Measurements from ENCODE around the gene TRABD.
"Not testable (repeated sequence)": the region's sequence is repeated elsewhere in the genome, so short reads cannot be mapped to it uniquely, and the experiment has no call there.

Gene TRABD, protein sequence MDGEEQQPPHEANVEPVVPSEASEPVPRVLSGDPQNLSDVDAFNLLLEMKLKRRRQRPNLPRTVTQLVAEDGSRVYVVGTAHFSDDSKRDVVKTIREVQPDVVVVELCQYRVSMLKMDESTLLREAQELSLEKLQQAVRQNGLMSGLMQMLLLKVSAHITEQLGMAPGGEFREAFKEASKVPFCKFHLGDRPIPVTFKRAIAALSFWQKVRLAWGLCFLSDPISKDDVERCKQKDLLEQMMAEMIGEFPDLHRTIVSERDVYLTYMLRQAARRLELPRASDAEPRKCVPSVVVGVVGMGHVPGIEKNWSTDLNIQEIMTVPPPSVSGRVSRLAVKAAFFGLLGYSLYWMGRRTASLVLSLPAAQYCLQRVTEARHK

GRCh38 chr22:50185375-50186087, at the start of gene TRABD:
TRABD (plus strand) TSS chr22:50185913; CDS start chr22:50193061, 7,148 bp downstream.
- peak; percentile 88 for DNase-seq (ENCODE audit: low spot score)

DNA sequence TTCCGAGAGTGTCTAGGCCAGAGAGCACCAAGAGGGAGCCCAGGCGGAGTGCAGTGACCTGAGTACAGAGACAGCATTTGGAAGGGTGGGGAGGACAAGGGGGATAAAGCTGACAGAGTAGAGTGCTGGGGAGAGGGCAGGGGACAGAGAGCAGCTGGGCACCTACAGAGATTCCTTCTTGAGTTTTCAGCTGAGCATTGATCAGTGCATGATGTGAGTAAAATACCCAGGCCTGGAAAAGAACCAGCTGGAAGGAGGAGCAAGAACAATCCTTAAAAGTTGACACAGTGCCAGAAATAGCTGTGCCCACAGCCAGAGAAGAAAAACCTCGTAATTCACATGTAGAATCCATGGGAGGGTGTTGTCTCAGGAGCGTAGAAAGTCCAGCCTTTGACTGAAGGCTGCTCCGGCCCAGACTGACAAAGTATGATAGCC, 49.1 kb upstream of the TRABD start:
- DNase-seq (ENCODE audit: low spot score): no peak

DNA sequence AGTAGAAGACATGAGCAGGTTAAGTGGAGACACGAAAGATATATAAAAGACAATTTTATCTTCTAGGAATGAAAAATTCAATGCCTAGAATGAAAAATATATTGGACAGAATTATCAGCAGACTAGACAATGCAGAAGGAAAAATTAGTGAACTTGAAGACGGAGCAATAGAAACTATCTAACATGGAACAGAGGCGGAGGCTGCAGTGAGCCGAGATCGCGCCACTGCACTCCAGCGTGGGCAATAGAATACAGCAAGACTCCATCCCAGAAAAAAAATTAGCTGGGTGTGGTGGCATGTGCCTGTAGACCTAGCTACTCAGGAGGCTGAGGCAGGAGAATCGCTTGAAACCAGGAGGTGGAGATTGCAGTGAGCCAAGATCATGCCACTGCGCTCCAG, 48.4 kb upstream of the TRABD start:
- not testable (repeated sequence) for DNase-seq (ENCODE audit: low spot score)

DNA sequence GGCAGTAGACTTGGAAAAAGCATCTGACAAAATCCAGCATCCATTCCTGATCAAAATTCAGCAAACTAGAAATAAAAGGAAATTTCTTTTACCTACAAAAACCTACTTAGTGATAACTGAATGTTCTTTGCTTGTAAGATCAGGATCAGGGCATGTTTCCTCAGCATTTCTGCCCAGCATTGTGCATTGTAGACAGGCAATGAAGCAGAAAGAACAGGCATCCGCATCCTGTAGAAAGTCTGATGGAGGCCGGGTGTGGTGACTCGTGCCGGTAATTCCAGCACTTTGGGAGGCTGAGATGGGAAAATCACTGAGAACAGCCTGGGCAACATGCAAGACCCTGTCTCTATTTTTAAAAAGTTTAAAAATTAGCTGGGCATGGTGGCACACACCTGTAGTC, 47.7 kb upstream of the TRABD start:
- no peak for DNase-seq (ENCODE audit: low spot score)

DNA sequence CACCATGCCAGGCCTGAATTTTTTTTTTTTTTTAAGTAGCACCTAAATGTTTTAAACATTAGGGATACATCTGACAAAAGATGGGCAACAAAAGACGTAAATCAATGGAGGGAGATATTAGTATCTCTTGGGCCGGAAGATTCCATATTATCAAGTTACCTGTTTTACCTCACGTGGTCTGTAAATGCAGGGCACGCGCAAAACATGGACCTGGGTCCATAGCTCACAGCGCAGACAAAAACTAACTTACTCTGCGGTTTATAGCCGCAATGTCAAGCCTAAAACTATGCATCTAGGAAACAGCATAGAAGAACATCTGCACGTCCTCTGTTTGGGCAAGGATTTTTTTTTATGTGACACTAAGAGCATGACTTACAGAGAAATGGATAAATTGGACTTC, 46.7 kb upstream of the TRABD start:
- no peak for DNase-seq (ENCODE audit: low spot score)

DNA sequence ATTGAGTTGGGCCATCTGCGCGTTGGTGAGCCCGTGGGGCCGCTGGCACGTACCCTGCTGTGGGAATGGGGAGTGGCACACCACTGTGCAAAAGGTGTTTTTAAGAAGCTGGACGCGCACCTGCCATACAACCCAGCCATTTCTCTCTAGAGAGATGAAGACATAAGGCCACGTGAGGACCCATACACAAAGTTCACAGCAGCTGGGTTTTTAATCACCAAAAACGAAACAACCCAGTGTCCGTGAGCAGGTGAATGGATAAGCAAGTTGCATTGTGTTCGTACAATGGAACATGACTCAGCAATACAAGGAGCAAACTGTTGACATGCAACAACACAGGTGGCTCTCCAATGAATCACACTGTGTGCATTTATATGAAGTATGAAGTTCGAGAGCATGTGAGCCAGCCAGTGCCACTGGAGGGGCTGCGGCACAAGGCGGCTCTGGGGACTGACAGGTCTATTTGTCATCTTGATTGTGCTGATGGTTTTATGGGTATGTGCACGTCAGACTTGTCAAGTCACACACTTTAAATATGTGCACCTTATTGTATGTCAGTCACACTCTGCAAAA, 45.8 kb upstream of the TRABD start:
- DNase-seq (ENCODE audit: low spot score): no peak

- DNase-seq (ENCODE audit: low spot score): no peak
These were observed 45.1 kb upstream of the TRABD start for GRCh38 chr22:50140615-50141014.

DNA sequence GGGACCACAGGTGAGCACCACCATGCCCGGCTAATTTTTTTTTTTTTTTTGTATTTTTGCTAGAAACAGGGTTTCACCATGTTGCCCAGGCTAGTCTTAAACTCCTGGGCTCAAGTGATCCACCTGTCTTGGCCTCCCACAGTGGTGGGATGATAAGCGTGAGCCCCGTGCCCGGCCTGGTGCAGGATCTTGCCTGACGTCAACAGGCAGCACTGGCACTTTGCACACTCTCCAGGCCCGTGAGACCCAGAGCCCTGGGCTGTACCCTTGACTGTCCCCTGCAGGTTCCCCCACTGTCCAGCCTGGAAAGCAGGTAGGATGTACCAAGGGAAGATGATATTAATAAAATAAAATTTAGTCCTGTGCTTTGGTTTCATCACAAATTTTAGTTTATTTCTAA, 44.3 kb upstream of the TRABD start:
- DNase-seq (ENCODE audit: low spot score): no peak

DNA sequence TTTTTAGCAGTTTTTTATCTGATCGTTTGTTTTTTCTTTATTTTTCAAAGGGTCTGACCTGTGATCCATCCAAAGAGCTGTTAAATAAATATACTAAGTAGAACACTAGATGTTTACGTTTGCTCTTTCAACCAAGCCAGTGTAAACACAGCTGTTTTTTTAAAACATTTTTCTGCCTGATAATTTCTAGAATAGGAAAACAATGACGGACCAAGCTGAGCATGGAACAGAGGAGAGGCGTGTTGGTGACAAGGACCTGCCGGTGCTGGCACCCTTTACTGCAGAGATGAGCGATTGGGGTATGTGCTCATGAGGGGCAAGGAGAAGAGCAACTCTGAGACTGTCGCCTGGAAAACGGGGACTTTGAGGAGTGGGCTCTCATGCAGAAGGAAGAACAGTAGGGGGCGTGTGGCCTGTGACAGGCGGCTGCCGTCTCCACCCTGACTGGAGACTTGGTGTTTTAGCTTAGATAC, 43.8 kb upstream of the TRABD start:
- DNase-seq (ENCODE audit: low spot score): no peak

GRCh38 chr22:50143096-50143495, 42.6 kb upstream of the TRABD start:
- no peak for DNase-seq (ENCODE audit: low spot score)

- no peak for DNase-seq (ENCODE audit: low spot score)
These were observed 41.6 kb upstream of the TRABD start for GRCh38 chr22:50144005-50144614.

- no peak for DNase-seq (ENCODE audit: low spot score)
These were observed 39.8 kb upstream of the TRABD start for GRCh38 chr22:50145721-50146438.

GRCh38 chr22:50146439-50147238, 39.1 kb upstream of the TRABD start:
- peak; percentile 18 for DNase-seq (ENCODE audit: low spot score)

GRCh38 chr22:50147258-50148165, 38.2 kb upstream of the TRABD start:
- not testable (repeated sequence) for DNase-seq (ENCODE audit: low spot score)

DNA sequence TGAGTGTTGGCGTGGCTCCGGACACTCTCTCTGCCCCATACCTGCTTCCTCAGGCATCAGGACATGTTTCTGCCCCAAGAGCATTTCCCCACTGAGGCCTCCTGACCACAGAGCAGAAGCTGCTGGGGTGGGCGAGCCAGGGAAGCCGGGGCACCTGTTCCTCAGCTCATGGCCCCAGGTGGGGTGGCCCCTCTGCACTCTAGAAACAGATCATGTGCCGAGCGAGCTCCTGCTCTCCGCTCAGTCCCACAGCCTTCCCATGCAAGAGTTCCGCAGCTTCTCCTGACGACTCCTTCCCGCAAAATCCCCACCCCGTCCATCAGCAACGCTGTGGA, 37.6 kb upstream of the TRABD start:
- no peak for DNase-seq (ENCODE audit: low spot score)

- DNase-seq (ENCODE audit: low spot score): peak; percentile 73
These were observed 36.6 kb upstream of the TRABD start for GRCh38 chr22:50148991-50149721.

- no peak for DNase-seq (ENCODE audit: low spot score)
These were observed 35.3 kb upstream of the TRABD start for GRCh38 chr22:50150161-50151129.
